Activated CD8-positive, alpha-beta T cell treated with anti-CD3 and anti-CD28 coated beads for 36 hours (primary cell): ENCODE data around the gene FARP1. TPM values are rescaled to one million over a fixed set of nuclear protein-coding genes. Genes with fewer than 3 reads are reported as not detected.

Experiments
- ATAC-seq: fragments of 200-7000 bp; cut with Tn5 transposase; one replicate; pipeline ENCODE4 v1.10.0; 2021; ENCODE audit warnings: mild to moderate bottlenecking, moderate library complexity
- CTCF ChIA-PET: fragments of 350-600 bp; sonication (Branson Sonifier 250); formaldehyde crosslinking; loops from one replicate; lab custom pipeline; 2021; ENCODE audit warnings: antibody characterized with exemption; lab: Charles Lee
- POLR2A ChIA-PET: fragments of 350-600 bp; sonication (Branson Sonifier 250); formaldehyde crosslinking; loops from one replicate; lab custom pipeline; 2021; ENCODE audit warnings: antibody characterized with exemption; lab: Charles Lee
- DNase-seq: peaks from one replicate; pipeline ENCODE4 v3.0.0-alpha.2; 2020
- H3K27ac Mint-ChIP-seq: one replicate; pipeline ENCODE4 v1.8.0; 2021; ENCODE audit warnings: mild to moderate bottlenecking, mixed read lengths
- H3K27me3 Mint-ChIP-seq: one replicate; pipeline ENCODE4 v1.8.0; 2021; ENCODE audit warnings: mixed read lengths
- H3K36me3 Mint-ChIP-seq: one replicate; pipeline ENCODE4 v1.8.0; 2021; ENCODE audit warnings: low read depth, mixed read lengths
- H3K4me1 Mint-ChIP-seq: one replicate; pipeline ENCODE4 v1.8.0; 2021; ENCODE audit warnings: low read depth, mixed read lengths
- H3K4me3 Mint-ChIP-seq: one replicate; pipeline ENCODE4 v1.8.0; 2021; ENCODE audit warnings: mild to moderate bottlenecking, moderate library complexity, mixed read lengths
- H3K9me3 Mint-ChIP-seq: one replicate; pipeline ENCODE4 v1.8.0; 2021; ENCODE audit warnings: mixed read lengths
- CTCF ChIP-seq: fragments of 200-600 bp; IDR thresholded peaks from one replicate; pipeline ENCODE4 v1.8.0; 2022; ENCODE audit warnings: antibody characterized with exemption, mild to moderate bottlenecking
- intact Hi-C: fragments of 100-400 bp; cut with micrococcal nuclease; formaldehyde crosslinking; loops from one replicate; pipeline ENCODE4 v1.10.0; 2022
- total RNA-seq, 2 experiments: library from RNA; stranded (reverse); gene quantifications; one replicate each; pipeline ENCODE4 v1.2.3, GENCODE V29; 2021

Gene FARP1
- total RNA-seq, 2 experiments from 2014 or later = 0.27 to 0.43 TPM

GRCh38 chr13:98347756-98348155 lies 204.9 kb downstream of the FARP1 start:
- no peak overlapping the region for H3K4me3 Mint-ChIP-seq
- H3K27me3 Mint-ChIP-seq = no peaks in the 10 kb centered on the region
- CTCF ChIA-PET = no interaction called here
- intact Hi-C loops = no loop called here
- no peaks in the 10 kb centered on the region for H3K9me3 Mint-ChIP-seq
- ATAC-seq (no peak), DNase-seq (no peak)
- H3K36me3 Mint-ChIP-seq = no peaks in the 10 kb centered on the region
- TF ChIP-seq CTCF = no peak
- POLR2A ChIA-PET = no interaction called here
- no peaks in the 10 kb centered on the region for H3K4me1 Mint-ChIP-seq
- H3K27ac Mint-ChIP-seq = no peak overlapping the region

GRCh38 chr13:98348466-98349200 lies 205.7 kb downstream of the FARP1 start:
- CTCF ChIA-PET = no interaction called here
- no peak overlapping the region for H3K27ac Mint-ChIP-seq
- H3K4me3 Mint-ChIP-seq = no peak overlapping the region
- TF ChIP-seq CTCF = no peak
- H3K4me1 Mint-ChIP-seq = no peaks in the 10 kb centered on the region
- no peaks in the 10 kb centered on the region for H3K36me3 Mint-ChIP-seq
- no peaks in the 10 kb centered on the region for H3K27me3 Mint-ChIP-seq
- no peaks in the 10 kb centered on the region for H3K9me3 Mint-ChIP-seq
- POLR2A ChIA-PET = interaction anchor here (0.6 kb wide), 1 partner anchor 842 kb away, joined by 3 read pairs; no protein-coding TSS in a partner anchor
- no peak for ATAC-seq
- DNase-seq = no peak
- intact Hi-C loops = no loop called here

GRCh38 chr13:98349731-98350305 lies 206.9 kb downstream of the FARP1 start:
- H3K4me3 Mint-ChIP-seq = no peak overlapping the region
- no peaks in the 10 kb centered on the region for H3K27me3 Mint-ChIP-seq
- DNase-seq = peak; percentile 6
- H3K27ac Mint-ChIP-seq = no peak overlapping the region
- H3K9me3 Mint-ChIP-seq = no peaks in the 10 kb centered on the region
- intact Hi-C loops = no loop called here
- H3K4me1 Mint-ChIP-seq = no peaks in the 10 kb centered on the region
- CTCF ChIA-PET = no interaction called here
- POLR2A ChIA-PET = no interaction called here
- no peak for TF ChIP-seq CTCF
- no peaks in the 10 kb centered on the region for H3K36me3 Mint-ChIP-seq
- ATAC-seq = no peak

GRCh38 chr13:98350746-98351330 lies 207.9 kb downstream of the FARP1 start:
- no peak overlapping the region for H3K27ac Mint-ChIP-seq
- DNase-seq (no peak), ATAC-seq (no peak)
- intact Hi-C loops = no loop called here
- H3K27me3 Mint-ChIP-seq = no peaks in the 10 kb centered on the region
- CTCF ChIA-PET = no interaction called here
- H3K9me3 Mint-ChIP-seq = no peaks in the 10 kb centered on the region
- H3K36me3 Mint-ChIP-seq = no peaks in the 10 kb centered on the region
- POLR2A ChIA-PET = no interaction called here
- no peak overlapping the region for H3K4me3 Mint-ChIP-seq
- no peak for TF ChIP-seq CTCF
- H3K4me1 Mint-ChIP-seq = no peaks in the 10 kb centered on the region

GRCh38 chr13:98351636-98352035 lies 208.7 kb downstream of the FARP1 start:
- ChIA-PET POLR2A (no interaction called here), CTCF (no interaction called here)
- DNase-seq (no peak), ATAC-seq (no peak)
- no peaks in the 10 kb centered on the region for H3K36me3 Mint-ChIP-seq
- H3K27ac Mint-ChIP-seq = no peak overlapping the region
- H3K4me1 Mint-ChIP-seq = no peaks in the 10 kb centered on the region
- no peaks in the 10 kb centered on the region for H3K9me3 Mint-ChIP-seq
- no peak for TF ChIP-seq CTCF
- no peaks in the 10 kb centered on the region for H3K27me3 Mint-ChIP-seq
- no peak overlapping the region for H3K4me3 Mint-ChIP-seq
- intact Hi-C loops = no loop called here
